ENCODE measurements around the gene CEMIP. TPM values are rescaled to one million over a fixed set of nuclear protein-coding genes. Genes with fewer than 3 reads are reported as not detected.

CEMIP gene
- total RNA-seq, 2 experiments from 2014 or later = not detected

- Histone ChIP-seq H3K4me1 (ENCODE audit: insufficient read depth, low read length, poor library complexity, severe bottlenecking) (no peaks in the 10 kb centered on the region), H3K4me2 (ENCODE audit: low read length) (no peak overlapping the region), H4K20me1 (ENCODE audit: insufficient read depth, low read length) (no peaks in the 10 kb centered on the region), H3K36me3 (ENCODE audit: insufficient read depth, low read length) (no peaks in the 10 kb centered on the region), H3K4me3 (ENCODE audit: low read depth, low read length, poor library complexity, severe bottlenecking) (no peak overlapping the region), H2AFZ (ENCODE audit: low read length) (no peak overlapping the region), H3K79me2 (ENCODE audit: insufficient read depth, low read depth, low read length) (no peaks in the 10 kb centered on the region), H3K9me3 (ENCODE audit: low read length) (no peaks in the 10 kb centered on the region), H3K27ac (ENCODE audit: low read depth, low read length, poor library complexity, severe bottlenecking) (no peak overlapping the region), H3K9me2 (ENCODE audit: insufficient read depth, low read length) (no peaks in the 10 kb centered on the region)
- DNase-seq (ENCODE audit: low spot score) = no peak
- intact Hi-C loops (cut with micrococcal nuclease; ENCODE audit: unreplicated experiment) = no loop called here
- CTCF ChIA-PET (ENCODE audit: unreplicated experiment) = no interaction called here
- POLR2A ChIA-PET = no interaction called here
- BruUV-seq (replicated peaks) = no TSS peak
- TF ChIP-seq, protein P1, sequence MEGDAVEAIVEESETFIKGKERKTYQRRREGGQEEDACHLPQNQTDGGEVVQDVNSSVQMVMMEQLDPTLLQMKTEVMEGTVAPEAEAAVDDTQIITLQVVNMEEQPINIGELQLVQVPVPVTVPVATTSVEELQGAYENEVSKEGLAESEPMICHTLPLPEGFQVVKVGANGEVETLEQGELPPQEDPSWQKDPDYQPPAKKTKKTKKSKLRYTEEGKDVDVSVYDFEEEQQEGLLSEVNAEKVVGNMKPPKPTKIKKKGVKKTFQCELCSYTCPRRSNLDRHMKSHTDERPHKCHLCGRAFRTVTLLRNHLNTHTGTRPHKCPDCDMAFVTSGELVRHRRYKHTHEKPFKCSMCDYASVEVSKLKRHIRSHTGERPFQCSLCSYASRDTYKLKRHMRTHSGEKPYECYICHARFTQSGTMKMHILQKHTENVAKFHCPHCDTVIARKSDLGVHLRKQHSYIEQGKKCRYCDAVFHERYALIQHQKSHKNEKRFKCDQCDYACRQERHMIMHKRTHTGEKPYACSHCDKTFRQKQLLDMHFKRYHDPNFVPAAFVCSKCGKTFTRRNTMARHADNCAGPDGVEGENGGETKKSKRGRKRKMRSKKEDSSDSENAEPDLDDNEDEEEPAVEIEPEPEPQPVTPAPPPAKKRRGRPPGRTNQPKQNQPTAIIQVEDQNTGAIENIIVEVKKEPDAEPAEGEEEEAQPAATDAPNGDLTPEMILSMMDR (conservative IDR thresholded peaks at IDR 0.05; ENCODE audit: low read length) = no peak
- no peak for TF ChIP-seq EZH2phosphoT487 (IDR thresholded peaks at IDR 0.05; ENCODE audit: borderline replicate concordance, low read depth, low read length)
These were observed 134.4 kb downstream of the CEMIP start for GRCh38 chr15:80913541-80913940.

- no peaks in the 10 kb centered on the region for H3K9me2 ChIP-seq (ENCODE audit: insufficient read depth, low read length)
- H3K4me3 ChIP-seq (ENCODE audit: low read depth, low read length, poor library complexity, severe bottlenecking) = no peak overlapping the region
- H2AFZ ChIP-seq (ENCODE audit: low read length) = no peak overlapping the region
- H3K4me1 ChIP-seq (ENCODE audit: insufficient read depth, low read length, poor library complexity, severe bottlenecking) = no peaks in the 10 kb centered on the region
- DNase-seq (ENCODE audit: low spot score) = no peak
- H4K20me1 ChIP-seq (ENCODE audit: insufficient read depth, low read length) = no peaks in the 10 kb centered on the region
- H3K36me3 ChIP-seq (ENCODE audit: insufficient read depth, low read length) = no peaks in the 10 kb centered on the region
- no peaks in the 10 kb centered on the region for H3K79me2 ChIP-seq (ENCODE audit: insufficient read depth, low read depth, low read length)
- ChIA-PET POLR2A (no interaction called here), CTCF (ENCODE audit: unreplicated experiment) (no interaction called here)
- H3K27ac ChIP-seq (ENCODE audit: low read depth, low read length, poor library complexity, severe bottlenecking) = no peak overlapping the region
- intact Hi-C loops (cut with micrococcal nuclease; ENCODE audit: unreplicated experiment) = no loop called here
- TF ChIP-seq EZH2phosphoT487 (IDR thresholded peaks at IDR 0.05; ENCODE audit: borderline replicate concordance, low read depth, low read length) = no peak
- TF ChIP-seq, protein P1 (conservative IDR thresholded peaks at IDR 0.05; ENCODE audit: low read length) = no peak
- no TSS peak for BruUV-seq (replicated peaks)
- no peak overlapping the region for H3K4me2 ChIP-seq (ENCODE audit: low read length)
- no peaks in the 10 kb centered on the region for H3K9me3 ChIP-seq (ENCODE audit: low read length)
These were observed 136.3 kb downstream of the CEMIP start for GRCh38 chr15:80915472-80915871.

DNA sequence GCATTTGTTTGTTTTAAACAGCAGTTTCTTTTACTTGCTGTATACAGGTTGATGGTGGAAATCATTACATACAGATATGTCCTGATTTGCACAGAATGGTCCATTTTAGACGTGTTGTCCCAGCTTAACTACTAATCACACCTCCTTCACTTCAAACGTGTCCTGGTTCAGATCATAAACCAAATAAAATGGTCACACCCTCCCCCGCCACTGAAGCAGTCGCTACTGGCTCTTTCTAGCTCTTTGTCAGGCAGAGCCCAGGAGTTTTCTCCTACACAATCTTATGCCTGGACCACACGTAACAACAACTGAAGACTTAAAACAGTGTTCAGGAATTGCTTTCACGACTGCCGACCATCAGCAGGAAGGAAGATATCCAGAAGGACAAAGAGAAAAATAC, 136.9 kb downstream of the CEMIP start:
- no TSS peak for BruUV-seq (replicated peaks)

More for the DNA sequence above, 136.9 kb downstream of the CEMIP start:
- Histone ChIP-seq H3K4me3 (ENCODE audit: low read depth, low read length, poor library complexity, severe bottlenecking) (no peak overlapping the region), H3K9me2 (ENCODE audit: insufficient read depth, low read length) (no peaks in the 10 kb centered on the region), H4K20me1 (ENCODE audit: insufficient read depth, low read length) (no peaks in the 10 kb centered on the region), H3K36me3 (ENCODE audit: insufficient read depth, low read length) (no peaks in the 10 kb centered on the region), H2AFZ (ENCODE audit: low read length) (no peak overlapping the region), H3K79me2 (ENCODE audit: insufficient read depth, low read depth, low read length) (no peaks in the 10 kb centered on the region), H3K4me1 (ENCODE audit: insufficient read depth, low read length, poor library complexity, severe bottlenecking) (no peaks in the 10 kb centered on the region), H3K27ac (ENCODE audit: low read depth, low read length, poor library complexity, severe bottlenecking) (no peak overlapping the region), H3K9me3 (ENCODE audit: low read length) (no peaks in the 10 kb centered on the region), H3K4me2 (ENCODE audit: low read length) (no peak overlapping the region)
- no peak for TF ChIP-seq EZH2phosphoT487 (IDR thresholded peaks at IDR 0.05; ENCODE audit: borderline replicate concordance, low read depth, low read length)
- TF ChIP-seq, protein P1 (conservative IDR thresholded peaks at IDR 0.05; ENCODE audit: low read length) = no peak
- POLR2A ChIA-PET = no interaction called here
- CTCF ChIA-PET (ENCODE audit: unreplicated experiment) = no interaction called here
- intact Hi-C loops (cut with micrococcal nuclease; ENCODE audit: unreplicated experiment) = no loop called here
- DNase-seq (ENCODE audit: low spot score) = no peak

All from OCI-LY7 (cell line).